ENCODE results near the gene SNPH.

SNPH gene

DNA sequence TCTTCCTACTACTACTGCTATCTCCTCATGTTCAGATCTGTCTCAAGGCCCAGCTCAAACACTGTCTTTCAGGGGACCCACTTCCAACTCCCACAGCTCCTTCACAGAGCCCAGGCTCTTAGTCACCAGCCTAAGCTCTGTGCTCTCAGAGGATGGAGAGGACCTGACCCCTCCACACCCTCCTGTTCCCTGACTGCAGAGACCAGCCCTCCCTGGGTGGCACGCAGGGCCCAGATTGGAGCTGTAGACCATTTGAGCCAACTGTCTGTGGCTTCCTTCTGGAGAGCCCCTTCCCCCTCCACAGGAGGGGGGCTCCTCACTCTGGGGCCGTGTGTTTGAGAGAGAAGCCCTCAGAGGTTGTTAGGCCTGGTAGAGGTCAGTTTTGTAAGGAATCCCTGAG lies 9.8 kb downstream of the SNPH start:
- H3K27ac ChIP-seq (ENCODE audit: low read depth in 2 of 2, low read length in 2 of 2), result no peak overlapping the region
- no peak overlapping the region for H3K9ac ChIP-seq (ENCODE audit: low read depth in 1 of 2, low read length in 2 of 2)
- H3K36me3 ChIP-seq (ENCODE audit: control insufficient read depth in 2 of 2, insufficient read depth in 2 of 2, low read length in 2 of 2), result no peaks in the 10 kb centered on the region
- no peak overlapping the region for H3K4me3 ChIP-seq (ENCODE audit: low read length in 2 of 2)
- no peaks in the 10 kb centered on the region for H3K9me3 ChIP-seq (ENCODE audit: control insufficient read depth in 2 of 2, low read length in 2 of 2)
- no peaks in the 10 kb centered on the region for H3K4me1 ChIP-seq (ENCODE audit: control insufficient read depth in 2 of 2, insufficient read depth in 2 of 2, low read length in 2 of 2)
- no peaks in the 10 kb centered on the region for H3K27me3 ChIP-seq (ENCODE audit: control insufficient read depth in 2 of 2, insufficient read depth in 2 of 2, low read length in 2 of 2)

DNA sequence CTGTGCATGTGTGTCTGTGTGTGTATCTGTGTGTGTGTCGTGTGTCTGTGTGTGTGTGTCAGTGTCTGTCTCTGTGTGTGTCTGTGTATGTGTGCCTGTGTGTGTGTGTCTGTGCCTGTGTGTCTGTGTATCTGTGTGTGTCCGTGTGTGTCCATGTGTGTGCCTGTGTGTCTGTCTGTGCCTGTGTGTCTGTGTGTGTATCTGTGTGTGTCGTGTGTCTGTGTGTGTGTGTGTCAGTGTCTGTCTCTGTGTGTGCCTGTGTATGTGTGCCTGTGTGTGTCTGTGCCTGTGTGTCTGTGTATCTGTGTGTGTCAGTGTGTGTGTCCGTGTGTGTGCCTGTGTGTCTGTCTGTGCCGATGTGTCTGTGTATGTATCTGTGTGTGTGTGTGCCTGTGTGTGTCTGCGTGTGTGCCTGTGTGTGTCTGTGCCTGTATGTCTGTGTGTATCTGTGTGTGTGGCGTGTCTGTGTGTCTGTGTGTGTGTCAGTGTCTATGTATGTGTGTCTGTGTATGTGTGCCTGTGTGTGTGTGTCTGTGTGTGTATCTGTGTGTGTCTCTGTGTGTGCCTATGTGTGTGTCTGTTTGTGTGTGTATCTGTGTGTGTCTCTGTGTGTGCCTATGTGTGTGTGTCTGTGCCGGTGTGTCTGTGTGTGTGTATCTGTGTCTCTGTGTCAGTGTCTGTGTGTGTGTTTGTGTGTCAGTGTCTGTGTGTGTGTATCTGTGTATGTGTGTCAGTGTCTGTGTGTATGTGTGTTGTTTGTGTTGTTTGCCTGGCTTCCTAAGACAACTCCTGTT lies 11.6 kb downstream of the SNPH start:
- no peak overlapping the region for H3K27ac ChIP-seq (ENCODE audit: low read depth in 2 of 2, low read length in 2 of 2)
- H3K36me3 ChIP-seq (ENCODE audit: control insufficient read depth in 2 of 2, insufficient read depth in 2 of 2, low read length in 2 of 2), result no peaks in the 10 kb centered on the region
- H3K4me1 ChIP-seq (ENCODE audit: control insufficient read depth in 2 of 2, insufficient read depth in 2 of 2, low read length in 2 of 2), result peaks cover 5 to 8% of the 10 kb centered on the region in 2 donors
- no peaks in the 10 kb centered on the region for H3K9me3 ChIP-seq (ENCODE audit: control insufficient read depth in 2 of 2, low read length in 2 of 2)
- no peak overlapping the region for H3K9ac ChIP-seq (ENCODE audit: low read depth in 1 of 2, low read length in 2 of 2)
- H3K4me3 ChIP-seq (ENCODE audit: low read length in 2 of 2), result no peak overlapping the region
- no peaks in the 10 kb centered on the region for H3K27me3 ChIP-seq (ENCODE audit: control insufficient read depth in 2 of 2, insufficient read depth in 2 of 2, low read length in 2 of 2)

DNA sequence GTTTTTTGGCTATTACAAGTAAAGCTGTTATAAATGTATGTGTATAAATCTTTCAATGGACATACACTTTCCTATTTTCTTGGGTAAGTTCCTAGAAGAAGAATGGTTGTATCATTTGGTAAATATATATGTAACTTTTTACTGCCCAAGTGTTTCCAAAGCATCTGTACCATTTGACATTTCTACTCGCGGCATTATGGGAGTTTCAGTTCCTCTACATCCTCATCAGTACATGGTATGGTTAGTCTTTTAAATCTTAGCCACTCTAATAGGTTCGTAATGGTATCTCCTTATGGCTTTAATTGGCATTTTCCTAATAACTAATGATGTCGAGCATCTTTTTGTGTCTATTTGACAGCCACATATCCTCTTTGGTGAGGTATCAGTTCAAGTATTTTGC lies 12.9 kb downstream of the SNPH start:
- no peaks in the 10 kb centered on the region for H3K27me3 ChIP-seq (ENCODE audit: control insufficient read depth in 2 of 2, insufficient read depth in 2 of 2, low read length in 2 of 2)
- H3K27ac ChIP-seq (ENCODE audit: low read depth in 2 of 2, low read length in 2 of 2), result no peak overlapping the region
- peaks cover 5 to 8% of the 10 kb centered on the region in 2 donors for H3K4me1 ChIP-seq (ENCODE audit: control insufficient read depth in 2 of 2, insufficient read depth in 2 of 2, low read length in 2 of 2)
- H3K36me3 ChIP-seq (ENCODE audit: control insufficient read depth in 2 of 2, insufficient read depth in 2 of 2, low read length in 2 of 2), result no peaks in the 10 kb centered on the region
- no peak overlapping the region for H3K9ac ChIP-seq (ENCODE audit: low read depth in 1 of 2, low read length in 2 of 2)
- no peaks in the 10 kb centered on the region for H3K9me3 ChIP-seq (ENCODE audit: control insufficient read depth in 2 of 2, low read length in 2 of 2)
- no peak overlapping the region for H3K4me3 ChIP-seq (ENCODE audit: low read length in 2 of 2)

DNA sequence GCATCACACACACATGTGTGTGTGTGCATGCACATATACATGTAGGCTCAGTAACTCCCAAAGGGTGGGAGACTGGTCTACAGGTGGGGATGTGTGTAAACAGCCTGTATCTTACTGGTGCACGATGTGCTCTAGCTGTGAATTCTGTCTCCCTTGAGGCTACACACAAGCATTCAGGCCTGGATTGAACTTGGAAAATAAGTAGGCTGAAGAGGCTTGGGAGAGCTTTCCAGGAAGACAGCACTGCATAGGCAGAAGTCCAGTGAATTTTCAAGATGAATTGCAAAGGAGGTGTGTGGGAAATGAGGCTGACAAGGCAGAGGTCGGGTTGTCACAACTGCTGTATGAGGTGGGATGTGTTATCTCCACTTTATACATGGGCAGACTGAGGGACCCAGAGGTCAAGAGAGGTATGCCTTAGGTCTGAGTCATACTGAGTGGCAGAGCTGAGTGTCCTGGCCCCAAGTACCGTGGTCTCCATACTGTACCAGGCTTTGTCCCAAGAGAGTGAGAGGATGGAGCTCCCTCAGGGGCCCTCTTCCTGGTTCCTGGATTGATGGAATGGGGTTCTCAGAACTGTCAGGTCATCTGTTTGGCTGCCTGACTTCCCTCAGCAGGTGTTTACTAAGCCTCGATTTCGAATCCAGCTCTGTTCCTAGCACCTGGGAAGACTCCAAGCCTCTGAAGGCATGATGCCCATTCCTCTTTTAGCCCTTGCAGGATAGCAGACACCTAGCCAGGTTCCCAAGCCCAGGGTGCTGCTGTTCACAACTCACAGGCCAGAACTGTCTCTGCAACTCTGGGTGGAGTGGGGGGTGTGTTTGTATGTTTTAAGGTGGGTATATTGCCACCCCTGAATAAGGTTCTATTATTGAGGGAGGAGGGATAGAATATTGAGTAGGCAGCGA lies 14.4 kb downstream of the SNPH start:
- Histone ChIP-seq H3K4me1 (ENCODE audit: control insufficient read depth in 2 of 2, insufficient read depth in 2 of 2, low read length in 2 of 2) (peaks cover 5 to 8% of the 10 kb centered on the region in 2 donors), H3K27ac (ENCODE audit: low read depth in 2 of 2, low read length in 2 of 2) (no peak overlapping the region), H3K36me3 (ENCODE audit: control insufficient read depth in 2 of 2, insufficient read depth in 2 of 2, low read length in 2 of 2) (no peaks in the 10 kb centered on the region), H3K27me3 (ENCODE audit: control insufficient read depth in 2 of 2, insufficient read depth in 2 of 2, low read length in 2 of 2) (no peaks in the 10 kb centered on the region), H3K9me3 (ENCODE audit: control insufficient read depth in 2 of 2, low read length in 2 of 2) (no peaks in the 10 kb centered on the region), H3K9ac (ENCODE audit: low read depth in 1 of 2, low read length in 2 of 2) (no peak overlapping the region), H3K4me3 (ENCODE audit: low read length in 2 of 2) (no peak overlapping the region)

DNA sequence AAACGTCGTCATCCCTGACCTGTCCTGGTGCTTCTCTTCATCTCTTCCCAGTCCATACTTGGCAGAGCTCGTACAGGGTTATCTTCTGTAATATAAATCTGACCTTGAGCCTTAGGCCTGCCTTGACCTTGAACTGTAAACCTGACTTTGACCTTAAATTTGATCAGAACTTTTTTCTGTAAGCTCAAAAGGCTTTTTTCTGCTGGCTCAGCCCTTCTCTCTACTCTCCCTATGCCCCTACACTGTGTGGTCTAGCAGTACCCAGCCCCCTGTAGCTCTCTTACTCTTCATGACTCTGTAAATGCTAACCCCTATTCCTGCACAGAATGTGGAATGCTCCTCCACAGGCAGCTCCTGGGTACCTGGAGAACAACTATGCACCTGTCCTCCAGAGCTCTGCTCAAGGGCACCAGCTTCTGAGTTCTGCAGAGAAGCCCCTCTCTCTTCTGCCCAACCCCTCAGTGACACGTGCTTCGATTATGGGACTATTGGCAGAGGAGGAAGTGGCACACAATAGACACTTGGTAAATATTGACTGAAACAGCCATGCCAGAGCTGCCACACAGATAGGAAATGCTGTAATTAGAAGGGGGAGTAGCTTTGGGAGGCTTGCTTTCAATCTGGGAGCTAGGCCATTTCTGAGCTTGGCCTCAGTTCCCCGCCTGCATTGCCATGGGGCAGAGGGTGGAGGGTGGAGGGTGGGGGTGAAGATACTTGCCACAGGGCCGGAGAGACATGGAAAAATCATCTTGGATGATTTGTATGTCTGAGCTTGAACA lies 15.4 kb downstream of the SNPH start:
- no peak overlapping the region for H3K9ac ChIP-seq (ENCODE audit: low read depth in 1 of 2, low read length in 2 of 2)
- no peak overlapping the region for H3K4me3 ChIP-seq (ENCODE audit: low read length in 2 of 2)
- H3K27me3 ChIP-seq (ENCODE audit: control insufficient read depth in 2 of 2, insufficient read depth in 2 of 2, low read length in 2 of 2), result no peaks in the 10 kb centered on the region
- no peaks in the 10 kb centered on the region for H3K9me3 ChIP-seq (ENCODE audit: control insufficient read depth in 2 of 2, low read length in 2 of 2)
- peaks cover 5 to 8% of the 10 kb centered on the region in 2 donors for H3K4me1 ChIP-seq (ENCODE audit: control insufficient read depth in 2 of 2, insufficient read depth in 2 of 2, low read length in 2 of 2)
- no peaks in the 10 kb centered on the region for H3K36me3 ChIP-seq (ENCODE audit: control insufficient read depth in 2 of 2, insufficient read depth in 2 of 2, low read length in 2 of 2)
- H3K27ac ChIP-seq (ENCODE audit: low read depth in 2 of 2, low read length in 2 of 2), result no peak overlapping the region

DNA sequence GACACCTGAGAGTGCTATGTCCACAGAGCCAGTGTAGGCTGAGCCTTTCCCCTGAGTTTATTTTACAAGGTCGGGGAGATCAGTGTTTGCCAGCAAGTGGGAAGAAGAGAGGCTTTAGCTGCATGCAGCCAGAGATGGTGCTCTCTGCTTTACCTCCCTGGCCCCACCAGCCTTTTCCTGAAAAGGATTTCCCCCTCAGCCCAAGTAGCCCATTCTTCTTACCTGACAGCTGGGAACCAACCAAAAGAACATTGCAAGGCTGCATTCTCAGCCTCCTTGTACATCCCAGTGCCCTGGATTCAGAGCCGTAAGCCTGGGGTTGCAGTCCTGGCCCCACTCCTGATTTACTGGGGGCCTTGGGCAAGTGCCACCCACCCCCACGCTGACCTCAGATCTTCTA lies 16.9 kb downstream of the SNPH start:
- no peak overlapping the region for H3K9ac ChIP-seq (ENCODE audit: low read depth in 1 of 2, low read length in 2 of 2)
- no peaks in the 10 kb centered on the region for H3K36me3 ChIP-seq (ENCODE audit: control insufficient read depth in 2 of 2, insufficient read depth in 2 of 2, low read length in 2 of 2)
- H3K4me3 ChIP-seq (ENCODE audit: low read length in 2 of 2), result no peak overlapping the region
- no peaks in the 10 kb centered on the region for H3K27me3 ChIP-seq (ENCODE audit: control insufficient read depth in 2 of 2, insufficient read depth in 2 of 2, low read length in 2 of 2)
- H3K27ac ChIP-seq (ENCODE audit: low read depth in 2 of 2, low read length in 2 of 2), result no peak overlapping the region
- H3K9me3 ChIP-seq (ENCODE audit: control insufficient read depth in 2 of 2, low read length in 2 of 2), result no peaks in the 10 kb centered on the region
- H3K4me1 ChIP-seq (ENCODE audit: control insufficient read depth in 2 of 2, insufficient read depth in 2 of 2, low read length in 2 of 2), result peaks cover 5 to 8% of the 10 kb centered on the region in 2 donors

DNA sequence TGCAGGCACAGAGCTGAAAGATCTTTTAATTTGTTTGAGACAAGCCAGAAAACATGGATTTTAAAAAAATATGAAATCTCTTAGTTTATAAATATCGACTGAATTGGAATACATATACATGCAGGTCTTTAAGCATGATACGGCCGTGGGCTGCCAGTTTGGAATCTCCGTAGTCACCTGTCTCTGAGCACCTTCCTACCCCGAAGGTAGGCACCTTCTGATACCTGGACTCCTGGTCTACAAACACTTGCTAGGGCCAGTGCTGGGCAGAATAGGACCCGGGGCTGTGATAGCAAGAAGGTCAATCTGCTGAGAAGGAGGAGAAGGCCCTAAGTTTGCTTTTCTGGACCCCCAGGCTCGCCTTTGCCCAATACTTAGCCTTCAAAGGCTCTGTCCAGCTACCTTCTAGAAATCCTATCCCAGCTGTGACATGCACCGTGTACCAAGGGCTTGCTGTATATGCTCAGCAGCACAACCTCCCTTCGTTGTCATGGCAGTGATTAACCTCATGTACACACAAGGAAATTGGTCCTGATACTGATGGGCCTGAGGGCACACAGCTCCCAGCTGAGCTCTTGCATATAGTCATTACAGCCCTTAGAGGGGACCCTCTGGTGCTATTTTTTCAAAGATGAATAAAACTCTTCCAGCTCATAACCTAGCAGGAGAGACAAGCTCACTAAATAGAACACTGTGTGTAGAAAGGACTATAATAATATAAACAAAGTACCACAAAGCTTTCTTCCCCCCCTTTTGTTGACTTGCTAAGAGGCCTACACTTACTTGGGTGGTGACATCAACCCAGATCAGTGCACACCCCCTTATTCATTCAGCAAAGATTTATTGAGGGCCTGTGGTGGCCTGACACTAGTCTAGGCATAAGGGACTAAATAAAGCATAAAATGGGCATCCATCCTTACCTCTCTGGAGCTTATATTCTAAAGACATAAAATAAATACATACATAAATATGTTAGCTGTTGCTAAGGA lies 17.7 kb downstream of the SNPH start:
- peaks cover 5 to 8% of the 10 kb centered on the region in 2 donors for H3K4me1 ChIP-seq (ENCODE audit: control insufficient read depth in 2 of 2, insufficient read depth in 2 of 2, low read length in 2 of 2)
- H3K27ac ChIP-seq (ENCODE audit: low read depth in 2 of 2, low read length in 2 of 2), result no peak overlapping the region
- no peaks in the 10 kb centered on the region for H3K27me3 ChIP-seq (ENCODE audit: control insufficient read depth in 2 of 2, insufficient read depth in 2 of 2, low read length in 2 of 2)
- no peaks in the 10 kb centered on the region for H3K9me3 ChIP-seq (ENCODE audit: control insufficient read depth in 2 of 2, low read length in 2 of 2)
- no peak overlapping the region for H3K4me3 ChIP-seq (ENCODE audit: low read length in 2 of 2)
- no peak overlapping the region for H3K9ac ChIP-seq (ENCODE audit: low read depth in 1 of 2, low read length in 2 of 2)
- H3K36me3 ChIP-seq (ENCODE audit: control insufficient read depth in 2 of 2, insufficient read depth in 2 of 2, low read length in 2 of 2), result no peaks in the 10 kb centered on the region

DNA sequence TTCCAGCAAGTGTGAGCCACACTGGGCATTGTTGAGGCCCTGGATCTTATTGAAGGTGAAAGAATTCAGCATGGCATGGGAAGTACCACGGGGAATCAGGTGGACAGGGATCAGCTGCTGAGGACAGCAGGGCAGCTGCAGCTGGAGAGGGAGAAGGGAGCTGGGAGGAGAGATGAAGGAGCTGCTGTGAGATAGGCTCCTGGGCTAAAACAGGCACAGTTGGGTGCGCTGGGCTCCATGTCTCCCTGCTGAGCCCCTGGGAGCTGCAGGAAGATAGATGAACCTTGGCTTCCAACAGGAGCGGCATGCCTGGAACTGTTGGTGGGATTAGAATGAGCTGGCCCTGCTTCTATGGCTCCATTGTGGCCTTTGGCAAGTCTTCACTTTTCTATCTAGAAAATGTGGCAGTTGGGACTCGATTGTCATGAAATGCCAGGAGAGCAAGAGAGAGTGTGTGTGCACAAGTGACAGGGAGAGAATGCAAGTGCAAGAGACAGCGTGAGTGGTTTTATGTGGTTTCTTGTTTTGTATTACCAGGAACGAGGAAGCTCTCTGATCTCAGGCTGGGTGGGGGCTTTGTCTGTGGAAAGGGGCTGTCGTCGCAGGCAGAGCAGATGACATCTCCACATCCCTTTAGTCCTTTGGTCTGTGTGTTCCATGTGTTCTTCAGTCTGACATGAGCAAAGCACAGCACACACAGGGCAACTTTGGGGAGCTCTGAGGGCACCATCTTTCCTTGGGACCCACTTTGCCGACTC lies 20.4 kb downstream of the SNPH start:
- H3K9me3 ChIP-seq (ENCODE audit: control insufficient read depth in 2 of 2, low read length in 2 of 2), result no peaks in the 10 kb centered on the region
- H3K4me1 ChIP-seq (ENCODE audit: control insufficient read depth in 2 of 2, insufficient read depth in 2 of 2, low read length in 2 of 2), result peaks cover 5 to 6% of the 10 kb centered on the region in 2 donors
- no peak overlapping the region for H3K4me3 ChIP-seq (ENCODE audit: low read length in 2 of 2)
- H3K27me3 ChIP-seq (ENCODE audit: control insufficient read depth in 2 of 2, insufficient read depth in 2 of 2, low read length in 2 of 2), result no peaks in the 10 kb centered on the region
- H3K36me3 ChIP-seq (ENCODE audit: control insufficient read depth in 2 of 2, insufficient read depth in 2 of 2, low read length in 2 of 2), result no peaks in the 10 kb centered on the region
- H3K9ac ChIP-seq (ENCODE audit: low read depth in 1 of 2, low read length in 2 of 2), result no peak overlapping the region
- no peak overlapping the region for H3K27ac ChIP-seq (ENCODE audit: low read depth in 2 of 2, low read length in 2 of 2)

DNA sequence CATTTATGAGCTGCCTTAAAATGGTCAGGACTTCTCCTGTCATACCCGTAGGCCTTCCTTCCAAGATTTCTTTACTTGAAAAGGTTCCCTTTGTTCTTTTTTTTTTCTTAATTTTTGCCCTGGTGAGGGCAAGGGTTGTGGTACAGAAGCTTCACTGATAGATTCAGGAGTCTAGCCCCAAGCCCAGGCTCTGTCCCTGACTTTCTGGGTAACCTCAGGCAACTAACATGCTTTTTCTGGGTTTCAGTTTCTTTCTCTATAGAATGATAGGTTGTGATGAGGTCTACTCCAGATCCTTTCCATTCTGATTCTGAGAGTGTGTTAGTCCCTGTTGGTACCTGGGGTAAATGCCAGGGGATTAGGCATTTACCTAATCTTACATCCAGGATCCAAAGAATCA lies 21.2 kb downstream of the SNPH start:
- no peaks in the 10 kb centered on the region for H3K9me3 ChIP-seq (ENCODE audit: control insufficient read depth in 2 of 2, low read length in 2 of 2)
- no peaks in the 10 kb centered on the region for H3K36me3 ChIP-seq (ENCODE audit: control insufficient read depth in 2 of 2, insufficient read depth in 2 of 2, low read length in 2 of 2)
- no peak overlapping the region for H3K4me3 ChIP-seq (ENCODE audit: low read length in 2 of 2)
- H3K27me3 ChIP-seq (ENCODE audit: control insufficient read depth in 2 of 2, insufficient read depth in 2 of 2, low read length in 2 of 2), result no peaks in the 10 kb centered on the region
- H3K9ac ChIP-seq (ENCODE audit: low read depth in 1 of 2, low read length in 2 of 2), result no peak overlapping the region
- no peaks in the 10 kb centered on the region for H3K4me1 ChIP-seq (ENCODE audit: control insufficient read depth in 2 of 2, insufficient read depth in 2 of 2, low read length in 2 of 2)
- no peak overlapping the region for H3K27ac ChIP-seq (ENCODE audit: low read depth in 2 of 2, low read length in 2 of 2)
